Astrocyte (in vitro differentiated cells and primary cell): ENCODE data around the gene COA8. TPM values are rescaled to one million over a fixed set of nuclear protein-coding genes. Genes with fewer than 3 reads are reported as not detected.

Experiments used
- DNase-seq: peaks from one replicate; pipeline ENCODE4 v3.0.0-alpha.2; 2010; ENCODE audit warnings: low read depth
- FAIRE-seq: peaks from 2 replicates; lab custom pipeline; 2011; peaks lifted over from hg19 to GRCh38; lab: Jason Lieb, UNC
- H2AFZ ChIP-seq: 2 replicates; pipeline ENCODE4 v1.6.0; 2012; ENCODE audit warnings: low read depth, low read length, inconsistent platforms
- H3K27ac ChIP-seq: 2 replicates; pipeline ENCODE4 v1.5.1; 2011; ENCODE audit warnings: low read depth, low read length, inconsistent platforms
- H3K27me3 ChIP-seq: 2 replicates; pipeline ENCODE4 v1.6.0; 2011; ENCODE audit warnings: low read length, inconsistent platforms; ENCODE audit not compliant: insufficient read depth
- H3K36me3 ChIP-seq: 2 replicates; pipeline ENCODE4 v1.5.1; 2011; ENCODE audit warnings: low read length, inconsistent platforms; ENCODE audit not compliant: insufficient read depth
- H3K4me1 ChIP-seq: 2 replicates; pipeline ENCODE4 v1.5.1; 2011; ENCODE audit warnings: low read length, inconsistent platforms; ENCODE audit not compliant: insufficient read depth
- H3K4me2 ChIP-seq: 2 replicates; pipeline ENCODE4 v1.6.0; 2012; ENCODE audit warnings: low read length, inconsistent platforms
- H3K4me3 ChIP-seq: 2 replicates; pipeline ENCODE4 v1.5.1; 2011; ENCODE audit warnings: low read depth, mild to moderate bottlenecking, low read length, inconsistent platforms; ENCODE audit not compliant: insufficient read depth
- H3K79me2 ChIP-seq: 2 replicates; pipeline ENCODE4 v1.6.0; 2012; ENCODE audit warnings: mild to moderate bottlenecking, low read length, inconsistent platforms; ENCODE audit not compliant: insufficient read depth
- H3K9ac ChIP-seq: 2 replicates; pipeline ENCODE4 v1.6.0; 2012; ENCODE audit warnings: mild to moderate bottlenecking, low read length, inconsistent platforms
- H3K9me3 ChIP-seq: 2 replicates; pipeline ENCODE4 v1.5.1; 2012; ENCODE audit warnings: low read depth, mild to moderate bottlenecking, low read length, inconsistent platforms; ENCODE audit not compliant: insufficient read depth
- H4K20me1 ChIP-seq: 2 replicates; pipeline ENCODE4 v1.6.0; 2012; ENCODE audit warnings: low read length, inconsistent platforms; ENCODE audit not compliant: insufficient read depth
- H3K27ac Mint-ChIP-seq: one replicate; pipeline ENCODE4 v1.8.0; 2021; ENCODE audit warnings: mild to moderate bottlenecking, mixed read lengths; ENCODE audit not compliant: unreplicated experiment
- H3K27me3 Mint-ChIP-seq: one replicate; pipeline ENCODE4 v1.8.0; 2021; ENCODE audit warnings: low read depth, mixed read lengths; ENCODE audit not compliant: unreplicated experiment
- H3K36me3 Mint-ChIP-seq: one replicate; pipeline ENCODE4 v1.8.0; 2021; ENCODE audit warnings: low read depth, mixed read lengths; ENCODE audit not compliant: unreplicated experiment
- H3K4me1 Mint-ChIP-seq: one replicate; pipeline ENCODE4 v1.8.0; 2021; ENCODE audit warnings: low read depth, mixed read lengths; ENCODE audit not compliant: unreplicated experiment
- H3K4me3 Mint-ChIP-seq: one replicate; pipeline ENCODE4 v1.8.0; 2021; ENCODE audit warnings: mild to moderate bottlenecking, moderate library complexity, mixed read lengths; ENCODE audit not compliant: unreplicated experiment
- H3K9me3 Mint-ChIP-seq: one replicate; pipeline ENCODE4 v1.8.0; 2021; ENCODE audit warnings: mild to moderate bottlenecking, mixed read lengths; ENCODE audit not compliant: unreplicated experiment
- EZH2 ChIP-seq: IDR thresholded peaks from 2 replicates; pipeline ENCODE4 v1.6.1; 2012; ENCODE audit warnings: mild to moderate bottlenecking, low read length, inconsistent platforms; ENCODE audit not compliant: insufficient read depth
- total RNA-seq: library from RNA; stranded (reverse); gene quantifications from 2 replicates; pipeline ENCODE4 v1.2.1, GENCODE V29; 2021
- TF ChIP-seq, protein P1 (sequence below): IDR thresholded peaks from 2 replicates; pipeline ENCODE4 v1.5.1; 2011; ENCODE audit warnings: low read depth, mild to moderate bottlenecking, inconsistent platforms, low read length, moderate library complexity; ENCODE audit not compliant: insufficient read depth

The COA8 gene
- total RNA-seq, 1 donor from 2014 or later: 56.2 TPM

- peaks cover 31% of the 10 kb centered on the region for H3K4me1 ChIP-seq
- peaks cover 6% of the 10 kb centered on the region for H3K36me3 Mint-ChIP-seq
- TF ChIP-seq, protein P1, sequence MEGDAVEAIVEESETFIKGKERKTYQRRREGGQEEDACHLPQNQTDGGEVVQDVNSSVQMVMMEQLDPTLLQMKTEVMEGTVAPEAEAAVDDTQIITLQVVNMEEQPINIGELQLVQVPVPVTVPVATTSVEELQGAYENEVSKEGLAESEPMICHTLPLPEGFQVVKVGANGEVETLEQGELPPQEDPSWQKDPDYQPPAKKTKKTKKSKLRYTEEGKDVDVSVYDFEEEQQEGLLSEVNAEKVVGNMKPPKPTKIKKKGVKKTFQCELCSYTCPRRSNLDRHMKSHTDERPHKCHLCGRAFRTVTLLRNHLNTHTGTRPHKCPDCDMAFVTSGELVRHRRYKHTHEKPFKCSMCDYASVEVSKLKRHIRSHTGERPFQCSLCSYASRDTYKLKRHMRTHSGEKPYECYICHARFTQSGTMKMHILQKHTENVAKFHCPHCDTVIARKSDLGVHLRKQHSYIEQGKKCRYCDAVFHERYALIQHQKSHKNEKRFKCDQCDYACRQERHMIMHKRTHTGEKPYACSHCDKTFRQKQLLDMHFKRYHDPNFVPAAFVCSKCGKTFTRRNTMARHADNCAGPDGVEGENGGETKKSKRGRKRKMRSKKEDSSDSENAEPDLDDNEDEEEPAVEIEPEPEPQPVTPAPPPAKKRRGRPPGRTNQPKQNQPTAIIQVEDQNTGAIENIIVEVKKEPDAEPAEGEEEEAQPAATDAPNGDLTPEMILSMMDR: no peak
- no peak for TF ChIP-seq EZH2
- H3K9me3 ChIP-seq: no peaks in the 10 kb centered on the region
- no peak overlapping the region for H2AFZ ChIP-seq
- no peak overlapping the region for H3K4me2 ChIP-seq
- peaks cover 6% of the 10 kb centered on the region for H3K27me3 Mint-ChIP-seq
- no peak overlapping the region for H3K9ac ChIP-seq
- FAIRE-seq: no peak
- H3K4me3 Mint-ChIP-seq: peak overlapping the region; percentile 74
- H3K4me1 Mint-ChIP-seq: peaks cover 15% of the 10 kb centered on the region
- no peaks in the 10 kb centered on the region for H3K36me3 ChIP-seq
- H3K79me2 ChIP-seq: peaks cover 29% of the 10 kb centered on the region
- no peak overlapping the region for H3K27ac ChIP-seq
- H3K9me3 Mint-ChIP-seq: no peaks in the 10 kb centered on the region
- H3K27me3 ChIP-seq: peaks cover 14% of the 10 kb centered on the region
- peaks cover 27% of the 10 kb centered on the region for H4K20me1 ChIP-seq
- no peak overlapping the region for H3K27ac Mint-ChIP-seq
- no peak overlapping the region for H3K4me3 ChIP-seq
- DNase-seq: no peak
Observed at GRCh38 chr14:103526914-103527248, 35.9 kb upstream of the COA8 start.

DNA sequence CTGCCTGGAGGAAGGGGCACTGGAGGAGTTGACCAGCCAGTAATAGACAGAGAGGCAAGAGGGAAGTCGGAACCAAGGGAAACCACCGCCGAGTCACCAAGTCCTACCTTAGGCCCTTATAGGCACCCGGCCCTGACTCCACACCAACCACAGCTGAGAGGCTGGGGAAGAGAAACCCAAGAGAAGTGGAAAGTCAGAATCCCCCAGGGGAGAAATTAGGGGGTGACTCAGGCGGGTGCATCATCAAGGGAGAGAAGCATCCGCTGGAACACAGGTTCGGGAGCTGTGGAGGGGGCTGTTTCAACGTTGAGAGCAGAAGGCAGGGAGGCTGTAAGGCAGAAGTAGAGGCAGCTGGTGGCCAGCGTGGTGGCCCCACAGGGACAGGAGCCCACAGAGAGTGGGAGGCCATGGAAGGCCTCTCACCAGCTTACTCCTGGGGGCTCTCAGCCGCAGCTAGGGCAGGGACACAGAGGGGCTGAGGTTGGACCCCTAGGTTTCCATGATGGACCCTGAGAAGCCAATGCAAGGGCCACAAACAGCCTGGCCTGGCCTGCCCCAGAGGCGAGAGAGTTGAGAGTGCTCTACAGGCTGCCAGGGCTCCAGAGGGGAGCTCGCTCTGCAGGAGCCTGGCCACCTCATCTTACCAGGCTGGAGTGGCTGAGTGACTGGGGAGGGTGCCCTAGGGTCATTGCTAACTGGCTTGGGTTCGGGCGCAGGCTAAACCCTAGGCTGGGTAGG is 35.2 kb upstream of the COA8 start:
- Histone ChIP-seq H3K27me3 (peaks cover 11% of the 10 kb centered on the region), H3K9me3 (no peaks in the 10 kb centered on the region), H3K4me2 (peak overlapping the region; percentile 94), H3K27ac (no peak overlapping the region), H3K36me3 (no peaks in the 10 kb centered on the region), H2AFZ (no peak overlapping the region), H3K4me3 (no peak overlapping the region), H4K20me1 (peaks cover 33% of the 10 kb centered on the region), H3K4me1 (peaks cover 27% of the 10 kb centered on the region), H3K79me2 (peaks cover 35% of the 10 kb centered on the region), H3K9ac (no peak overlapping the region)
- Mint-ChIP-seq H3K4me3 (peak overlapping the region; percentile 95), H3K9me3 (no peaks in the 10 kb centered on the region), H3K27ac (no peak overlapping the region), H3K4me1 (peaks cover 16% of the 10 kb centered on the region), H3K36me3 (peaks cover 6% of the 10 kb centered on the region), H3K27me3 (peaks cover 6% of the 10 kb centered on the region)
- FAIRE-seq (no peak), DNase-seq (no peak)
- TF ChIP-seq, protein P1: no peak
- no peak for TF ChIP-seq EZH2

GRCh38 chr14:103528146-103528586 is 34.6 kb upstream of the COA8 start:
- H2AFZ ChIP-seq: peak overlapping the region; percentile 72
- DNase-seq (no peak), FAIRE-seq (no peak)
- Mint-ChIP-seq H3K9me3 (no peaks in the 10 kb centered on the region), H3K27ac (peak overlapping the region; percentile 26), H3K27me3 (peaks cover 6% of the 10 kb centered on the region), H3K4me3 (peak overlapping the region; percentile 95), H3K4me1 (peaks cover 16% of the 10 kb centered on the region), H3K36me3 (peaks cover 6% of the 10 kb centered on the region)
- H3K4me2 ChIP-seq: peak overlapping the region; percentile 94
- peak overlapping the region; percentile 62 for H3K4me3 ChIP-seq
- H4K20me1 ChIP-seq: peaks cover 35% of the 10 kb centered on the region
- H3K79me2 ChIP-seq: peaks cover 37% of the 10 kb centered on the region
- H3K27me3 ChIP-seq: peaks cover 8% of the 10 kb centered on the region
- no peak for TF ChIP-seq EZH2
- TF ChIP-seq, protein P1: no peak
- H3K9me3 ChIP-seq: no peaks in the 10 kb centered on the region
- H3K4me1 ChIP-seq: peaks cover 22% of the 10 kb centered on the region
- H3K9ac ChIP-seq: peak overlapping the region; percentile 85
- H3K27ac ChIP-seq: peak overlapping the region; percentile 77
- no peaks in the 10 kb centered on the region for H3K36me3 ChIP-seq
